Right lobe of liver (tissue), 4 donors: ENCODE data around the gene IDUA.

ENCODE experiments used
- POLR2A ChIP-seq: fragments of 450-650 bp; IDR thresholded peaks from one replicate; pipeline ENCODE4 v1.6.1; 2017; ENCODE audit warnings: antibody characterized with exemption, mild to moderate bottlenecking
- TF ChIP-seq, protein P1 (sequence below), 4 donors: fragments of 200-600 bp in 3 of 4; fragments of 450-650 bp in 1 of 4; IDR thresholded peaks; one replicate each; pipeline versions ENCODE4 v1.5.1 to v1.8.0; 2016 to 2022; ENCODE audit warnings: antibody characterized with exemption in 4 of 4, mild to moderate bottlenecking in 2 of 4
- donor health status: DM: no; HTN: no; CAD: no.
- donor health status: DM: no; HTN: no; CAD: no.
- donor health status: DM: no; HTN: yes; CAD: no.

DNA sequence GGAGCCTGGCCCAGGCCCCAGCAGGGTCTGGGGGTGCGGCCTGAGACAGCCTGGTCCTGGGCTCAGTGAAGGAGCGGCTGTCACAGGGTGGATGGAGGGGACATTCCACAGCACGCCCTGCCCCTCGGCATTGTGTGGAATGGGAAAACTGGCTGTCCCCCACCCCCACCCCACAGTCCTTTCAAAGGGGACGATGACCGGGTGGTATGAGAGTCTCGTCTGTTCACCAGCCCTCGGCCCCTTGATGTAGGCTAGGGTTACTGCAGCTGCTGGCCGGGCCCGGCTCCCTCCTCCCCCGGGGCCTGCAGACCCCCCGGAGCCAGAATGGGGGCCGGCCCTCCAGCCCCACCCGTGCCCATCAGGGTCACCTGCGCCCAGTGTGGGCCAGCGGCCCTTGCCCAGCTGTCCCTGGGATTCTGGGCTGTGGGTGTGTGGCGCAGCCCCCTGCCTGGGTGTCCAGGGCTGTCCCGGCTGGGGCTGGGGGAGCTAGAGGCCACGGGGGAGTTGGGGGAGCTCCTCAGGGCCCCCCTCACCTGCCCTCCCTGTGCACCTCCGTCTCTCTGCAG, 36.3 kb downstream of the IDUA start:
- no peak for TF ChIP-seq POLR2A
- TF ChIP-seq, protein P1, sequence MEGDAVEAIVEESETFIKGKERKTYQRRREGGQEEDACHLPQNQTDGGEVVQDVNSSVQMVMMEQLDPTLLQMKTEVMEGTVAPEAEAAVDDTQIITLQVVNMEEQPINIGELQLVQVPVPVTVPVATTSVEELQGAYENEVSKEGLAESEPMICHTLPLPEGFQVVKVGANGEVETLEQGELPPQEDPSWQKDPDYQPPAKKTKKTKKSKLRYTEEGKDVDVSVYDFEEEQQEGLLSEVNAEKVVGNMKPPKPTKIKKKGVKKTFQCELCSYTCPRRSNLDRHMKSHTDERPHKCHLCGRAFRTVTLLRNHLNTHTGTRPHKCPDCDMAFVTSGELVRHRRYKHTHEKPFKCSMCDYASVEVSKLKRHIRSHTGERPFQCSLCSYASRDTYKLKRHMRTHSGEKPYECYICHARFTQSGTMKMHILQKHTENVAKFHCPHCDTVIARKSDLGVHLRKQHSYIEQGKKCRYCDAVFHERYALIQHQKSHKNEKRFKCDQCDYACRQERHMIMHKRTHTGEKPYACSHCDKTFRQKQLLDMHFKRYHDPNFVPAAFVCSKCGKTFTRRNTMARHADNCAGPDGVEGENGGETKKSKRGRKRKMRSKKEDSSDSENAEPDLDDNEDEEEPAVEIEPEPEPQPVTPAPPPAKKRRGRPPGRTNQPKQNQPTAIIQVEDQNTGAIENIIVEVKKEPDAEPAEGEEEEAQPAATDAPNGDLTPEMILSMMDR (IDR thresholded peaks at IDR 0.05), result no peak
